GM18499 (cell line): ENCODE data around the gene CPN2.

Experiments
- ATAC-seq: cut with Tn5 transposase; IDR thresholded peaks from one replicate; pipeline ENCODE4 v1.9.1; 2021; ENCODE audit warnings: moderate number of reproducible peaks; ENCODE audit not compliant: insufficient read depth, unreplicated experiment

CPN2 gene

GRCh38 chr3:194300936-194301335 is 50.2 kb downstream of the CPN2 start:
- no peak for ATAC-seq

- ATAC-seq = no peak
These were observed 50.8 kb downstream of the CPN2 start for GRCh38 chr3:194300382-194300758.

DNA sequence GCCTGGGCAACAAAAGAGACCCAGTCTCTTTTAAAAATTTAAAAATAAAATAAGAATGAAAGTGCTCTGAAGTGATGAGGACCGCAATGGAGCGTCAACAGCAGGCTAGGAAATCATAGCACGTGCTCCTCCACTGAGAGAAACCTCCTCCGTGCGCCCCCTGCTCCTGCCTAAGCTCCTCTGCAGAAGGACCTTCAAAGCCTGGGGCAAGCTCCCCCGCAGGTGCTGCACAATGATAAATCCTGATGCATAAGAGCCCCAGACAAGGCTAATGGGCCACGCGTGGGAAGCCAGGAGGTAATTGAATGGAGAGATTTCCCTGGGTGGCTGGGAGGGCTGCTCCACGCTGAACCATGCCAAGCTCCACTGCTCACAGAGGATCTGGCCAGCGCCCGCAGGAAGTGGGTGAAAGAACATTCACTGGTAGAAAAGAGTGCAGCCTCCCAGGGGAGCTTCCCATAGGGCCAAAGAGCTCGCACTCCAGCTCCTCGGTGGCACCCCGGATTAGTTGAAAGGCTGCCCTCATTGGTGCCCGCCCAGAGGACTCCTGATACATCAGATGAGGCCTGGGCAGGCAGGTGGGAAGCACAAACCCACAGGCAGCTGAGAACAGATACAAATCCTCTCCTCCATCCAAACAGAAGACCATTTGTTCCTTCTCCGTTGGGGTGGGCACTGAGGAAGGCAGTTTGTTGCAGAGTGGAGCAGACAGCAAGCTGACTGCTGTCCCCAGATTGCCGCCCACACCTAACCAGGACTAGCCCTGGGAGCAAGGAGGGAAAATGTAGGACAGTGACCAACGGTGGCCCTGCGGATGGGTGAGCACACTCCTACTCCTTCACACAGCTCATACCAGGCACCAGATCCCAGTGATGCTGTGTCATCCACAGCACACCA is 52.5 kb downstream of the CPN2 start:
- no peak for ATAC-seq

- no peak for ATAC-seq
These were observed 54.5 kb downstream of the CPN2 start for GRCh38 chr3:194296454-194297263.

- ATAC-seq = no peak
These were observed 56.3 kb downstream of the CPN2 start for GRCh38 chr3:194294895-194295214.

- ATAC-seq = no peak
These were observed 56.8 kb downstream of the CPN2 start for GRCh38 chr3:194294199-194294894.

DNA sequence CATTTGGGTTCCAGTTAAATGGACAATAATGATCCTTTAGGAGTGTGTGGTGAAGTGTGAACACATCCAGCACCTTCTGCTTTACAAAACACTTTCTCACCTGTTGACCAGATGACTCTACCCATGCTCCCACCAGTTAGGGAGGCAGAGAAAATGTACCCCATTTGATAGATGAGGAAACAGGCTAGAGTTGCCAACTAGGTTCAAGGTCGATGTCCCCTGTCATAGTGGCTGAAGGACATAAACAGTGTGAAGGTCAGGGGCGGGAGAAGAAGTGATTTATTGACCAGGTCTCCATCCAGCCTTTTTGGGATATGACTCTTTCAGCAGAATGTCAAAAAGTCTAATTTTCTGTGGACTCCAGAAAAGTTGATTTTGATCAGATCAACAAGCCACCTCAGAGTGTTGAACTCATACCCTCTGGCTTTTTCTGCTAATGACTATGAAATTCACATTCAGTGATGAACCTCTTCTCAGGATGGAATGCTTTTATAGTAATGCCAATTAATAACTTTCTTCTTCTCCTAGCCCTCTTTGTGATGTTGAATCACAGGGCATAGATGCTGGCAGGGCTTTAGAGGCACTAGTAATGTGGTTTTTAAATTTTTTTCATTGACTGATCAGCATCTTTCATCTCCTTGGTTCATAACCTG is 57.5 kb downstream of the CPN2 start:
- ATAC-seq = no peak

DNA sequence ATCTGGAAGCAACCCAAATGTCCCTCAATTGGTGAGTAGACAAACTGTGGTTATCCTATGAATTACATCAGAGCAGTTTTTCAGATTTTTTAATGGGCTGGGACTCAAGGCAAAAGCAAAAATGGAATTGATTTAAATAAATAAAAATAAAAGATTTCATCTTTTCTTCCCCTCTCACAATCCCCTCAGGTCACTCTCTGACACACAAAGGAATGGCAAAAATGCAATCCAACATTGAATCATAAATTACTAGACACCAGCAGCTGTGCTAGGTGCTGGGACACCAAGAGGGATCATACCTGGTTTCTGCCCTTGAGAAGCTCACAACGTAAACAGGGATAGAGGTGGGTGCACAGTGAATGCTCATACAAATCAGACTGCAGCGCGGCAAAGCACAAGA is 58.8 kb downstream of the CPN2 start:
- no peak for ATAC-seq
